HG03066 (cell line): ENCODE data around the gene SEC61G.

Source experiments
- ATAC-seq: cut with Tn5 transposase; IDR thresholded peaks from one replicate; pipeline ENCODE4 v1.9.1; 2021; ENCODE audit warnings: low read depth; ENCODE audit not compliant: unreplicated experiment

Gene SEC61G

DNA sequence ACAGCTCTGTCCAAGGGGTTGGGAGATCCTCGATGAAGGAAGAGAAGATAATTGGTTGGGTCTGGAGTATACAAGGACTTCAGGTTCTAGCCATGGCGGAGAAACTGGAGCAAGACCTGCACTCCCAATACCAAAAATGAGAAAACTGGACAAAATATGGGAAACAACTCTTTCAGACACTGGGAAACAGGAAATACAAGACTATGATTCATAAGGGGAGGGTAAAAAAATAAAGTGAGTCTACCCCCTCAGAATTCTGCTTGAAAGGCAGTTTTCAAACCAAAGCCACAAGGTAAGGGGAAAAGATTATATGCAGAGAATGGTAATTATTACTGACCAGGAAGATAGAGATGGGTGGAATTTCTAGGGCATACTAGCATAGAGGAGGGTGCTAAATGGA, 10.2 kb upstream of the SEC61G start:
- no peak for ATAC-seq

DNA sequence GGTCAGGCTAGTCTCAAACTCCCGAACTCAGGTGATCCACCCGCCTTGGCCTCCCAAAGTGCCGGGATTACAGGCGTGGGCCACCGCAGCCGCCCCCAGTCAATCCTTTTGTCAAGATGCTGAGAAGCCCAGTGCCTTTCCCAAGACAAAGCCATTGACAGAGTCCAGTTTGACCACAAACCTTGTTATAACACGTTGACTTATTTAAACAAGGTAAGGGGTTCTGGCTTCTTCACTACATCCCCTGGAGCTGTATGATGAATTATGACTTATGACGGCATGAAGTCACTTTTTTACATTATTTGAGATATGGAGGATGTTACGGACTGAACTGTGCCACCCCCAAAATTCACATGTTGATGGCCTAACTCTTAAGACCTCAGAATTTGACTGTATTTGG, 5.8 kb upstream of the SEC61G start:
- ATAC-seq, result no peak

DNA sequence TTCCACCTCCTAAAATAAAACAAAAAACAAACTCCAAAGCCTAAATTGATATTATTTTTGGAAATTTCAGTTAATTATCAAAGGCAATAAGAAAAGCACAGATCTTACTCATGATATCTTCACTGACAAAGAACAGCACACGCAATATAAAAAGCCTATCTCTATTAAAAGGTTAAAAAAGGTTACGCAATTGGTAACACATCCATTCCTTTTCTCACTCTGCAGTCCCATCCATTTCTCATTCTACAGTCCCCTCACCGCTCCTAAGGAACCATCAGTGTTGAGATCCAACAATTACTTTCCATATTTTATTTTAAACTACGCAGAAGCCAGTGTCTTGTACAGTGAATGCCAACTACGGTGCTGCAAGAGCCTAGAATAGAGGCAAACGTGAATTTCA, 1.3 kb downstream of the SEC61G start:
- ATAC-seq, result no peak

DNA sequence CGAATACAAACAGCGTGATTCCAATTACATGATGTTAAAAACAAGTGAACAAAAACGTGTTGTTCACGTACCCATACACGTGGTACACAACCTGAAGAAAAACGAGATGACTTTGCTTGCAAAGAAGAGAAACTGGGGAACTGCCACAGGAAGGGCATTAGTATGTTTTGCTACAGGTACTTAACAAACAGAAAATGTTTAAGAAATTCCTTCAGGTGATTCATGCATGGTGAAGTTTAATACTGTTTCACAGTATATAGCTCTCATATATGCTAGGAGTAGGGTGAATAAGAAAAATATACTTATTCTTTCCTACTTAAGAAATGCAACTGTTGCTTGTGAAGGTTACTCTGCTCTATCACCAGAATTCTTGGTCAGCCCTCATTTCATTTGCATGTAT, 9.8 kb downstream of the SEC61G start:
- no peak for ATAC-seq

DNA sequence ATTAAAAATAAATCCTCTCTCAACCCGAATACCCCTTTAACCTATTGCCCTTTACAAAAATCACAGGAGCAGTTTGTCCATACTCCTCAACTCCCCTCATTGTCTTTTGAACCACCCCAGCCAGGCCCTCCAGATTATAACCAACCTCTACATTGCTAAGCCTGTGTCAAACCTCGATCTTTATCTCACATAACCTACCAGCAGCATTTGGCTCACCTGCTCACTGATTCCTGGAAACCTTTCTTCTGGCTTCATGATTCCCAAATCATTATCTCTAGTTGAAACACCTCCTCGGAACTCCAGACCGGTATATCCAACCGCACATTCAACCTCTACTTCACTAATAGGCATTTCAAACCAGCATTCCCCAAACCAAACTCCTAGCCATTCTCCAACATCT, 11.8 kb downstream of the SEC61G start:
- no peak for ATAC-seq

DNA sequence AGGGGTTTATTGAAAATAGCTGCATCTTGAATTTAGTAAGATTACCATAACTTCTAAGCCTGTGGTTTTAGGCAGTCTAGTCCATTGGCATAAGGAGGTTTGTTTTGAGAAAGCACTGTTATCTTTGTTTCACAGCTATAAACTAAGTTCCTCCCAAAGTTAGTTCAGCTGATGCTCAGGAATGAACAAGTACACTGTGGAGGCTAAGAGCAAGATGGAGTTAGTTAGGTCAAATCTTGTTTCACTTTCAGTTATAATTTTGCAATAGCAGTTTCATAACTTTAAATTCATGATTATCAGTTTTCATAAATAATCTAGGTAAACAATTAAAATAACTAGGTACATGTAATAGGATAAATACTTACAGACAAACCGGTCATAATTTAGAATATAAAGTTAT, 15.4 kb downstream of the SEC61G start:
- ATAC-seq, result no peak

DNA sequence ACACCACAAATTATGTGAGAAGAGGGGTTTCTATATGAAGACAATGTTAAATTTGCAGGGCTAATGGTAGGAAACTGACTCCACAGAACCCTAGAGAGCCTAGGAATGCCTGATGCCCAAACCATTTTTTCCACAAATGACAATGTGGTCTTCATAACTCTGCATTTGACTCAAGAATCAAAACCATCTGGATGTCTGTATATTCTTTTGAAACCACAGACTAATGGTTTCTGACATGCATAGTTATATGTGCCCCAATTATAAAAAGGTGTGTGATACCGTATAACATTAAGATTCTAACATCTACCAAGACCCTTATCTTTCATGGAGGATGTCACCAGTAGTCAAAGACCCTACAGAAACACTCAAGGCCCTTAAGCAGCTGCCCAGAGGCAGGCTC, 20.3 kb downstream of the SEC61G start:
- ATAC-seq, result no peak

DNA sequence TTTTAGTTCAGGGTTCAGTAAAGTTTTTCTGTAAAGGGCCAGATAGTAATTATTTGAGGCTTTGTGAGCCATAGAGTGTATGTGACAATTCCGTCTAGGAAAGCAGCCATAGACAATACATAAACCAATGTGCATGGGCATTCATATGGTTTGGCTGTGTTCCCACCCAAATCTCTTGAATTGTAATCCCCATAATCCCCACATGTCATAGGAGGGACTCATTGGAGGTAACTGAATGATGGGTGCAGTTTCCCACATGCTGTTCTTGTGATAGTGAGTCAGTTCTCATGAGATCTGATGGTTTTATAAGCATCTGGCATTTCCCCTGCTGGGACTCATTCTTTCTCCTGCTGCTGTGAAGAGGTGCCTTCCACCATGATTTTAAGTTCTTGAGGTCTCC, 29.9 kb downstream of the SEC61G start:
- no peak for ATAC-seq

DNA sequence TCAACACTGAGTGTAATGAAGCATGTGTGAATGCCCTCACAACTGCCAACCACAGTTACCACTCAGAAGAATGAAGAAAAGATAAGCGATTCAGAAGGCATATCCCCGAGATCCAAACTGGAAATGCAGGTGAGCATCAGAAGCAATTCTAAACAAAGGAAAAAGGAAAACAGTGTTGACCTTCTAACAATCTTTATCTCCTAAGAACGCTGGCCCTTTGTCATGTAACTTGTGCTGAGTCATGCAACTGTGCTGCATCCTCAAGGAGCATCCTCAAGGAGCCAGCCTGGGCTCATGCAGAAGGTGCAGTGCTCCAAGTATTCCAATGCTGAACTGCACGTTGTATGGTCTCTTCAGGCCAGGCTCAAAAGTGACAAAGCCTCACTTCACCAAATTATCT, 30.6 kb downstream of the SEC61G start:
- ATAC-seq, result no peak

DNA sequence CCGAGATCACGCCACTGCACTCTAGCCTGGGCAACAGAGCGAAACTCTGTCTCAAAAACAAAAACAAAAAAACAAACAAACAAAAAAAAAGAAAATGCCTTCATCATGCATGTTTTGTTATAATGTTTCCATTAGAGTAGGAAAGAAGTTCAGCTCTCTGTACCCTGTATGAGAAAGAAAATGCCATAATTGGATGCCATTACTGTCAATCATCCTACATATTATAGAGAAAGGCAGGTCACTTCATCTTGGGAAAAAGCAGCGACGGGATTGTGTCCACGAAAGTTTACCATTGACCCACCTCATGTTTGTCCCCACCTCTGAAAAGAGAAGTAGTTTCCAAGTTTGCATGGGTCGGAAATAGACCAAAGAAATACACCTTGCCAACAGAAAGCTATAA, 33.8 kb downstream of the SEC61G start:
- ATAC-seq, result no peak

DNA sequence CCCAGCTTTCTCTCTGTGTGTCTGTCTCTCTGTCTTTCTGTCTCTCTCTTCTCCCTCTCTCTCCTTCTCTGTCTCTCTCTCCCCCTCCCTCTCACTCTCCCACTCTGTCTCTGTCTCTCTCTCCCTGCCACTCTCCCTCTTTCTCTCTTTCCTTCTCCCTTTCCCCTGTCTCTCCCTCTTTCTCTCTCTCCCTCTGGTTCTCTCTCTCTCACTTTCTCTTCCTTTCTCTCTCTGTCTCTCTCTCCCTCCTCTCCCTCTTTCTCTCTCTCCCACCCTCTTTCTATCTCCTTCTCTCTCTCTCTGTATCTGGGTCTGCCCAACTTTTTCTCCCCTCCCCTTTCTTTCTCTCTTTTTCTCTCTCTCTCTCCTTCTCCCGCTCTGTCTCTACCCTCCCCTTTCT, 36.5 kb downstream of the SEC61G start:
- ATAC-seq, result no peak

DNA sequence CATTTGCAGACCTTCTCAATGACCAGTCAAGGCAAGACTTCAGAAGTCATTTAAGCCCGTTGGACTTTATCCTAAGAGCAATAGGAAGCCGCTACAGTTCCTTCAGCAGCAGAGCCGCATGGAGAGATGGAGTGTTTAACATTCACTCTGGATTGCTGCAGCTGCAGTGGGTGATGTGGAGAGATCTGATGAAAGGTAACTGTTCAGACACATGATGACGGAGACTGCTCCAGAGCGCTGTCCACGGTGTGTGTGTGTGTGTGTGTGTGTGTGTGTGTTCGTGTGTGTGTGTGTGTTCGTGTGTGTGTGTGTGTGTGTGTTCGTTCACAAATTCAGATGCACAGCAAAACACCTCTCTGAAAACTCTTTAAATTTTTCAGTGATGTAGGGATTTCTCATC, 37.0 kb downstream of the SEC61G start:
- ATAC-seq, result no peak

DNA sequence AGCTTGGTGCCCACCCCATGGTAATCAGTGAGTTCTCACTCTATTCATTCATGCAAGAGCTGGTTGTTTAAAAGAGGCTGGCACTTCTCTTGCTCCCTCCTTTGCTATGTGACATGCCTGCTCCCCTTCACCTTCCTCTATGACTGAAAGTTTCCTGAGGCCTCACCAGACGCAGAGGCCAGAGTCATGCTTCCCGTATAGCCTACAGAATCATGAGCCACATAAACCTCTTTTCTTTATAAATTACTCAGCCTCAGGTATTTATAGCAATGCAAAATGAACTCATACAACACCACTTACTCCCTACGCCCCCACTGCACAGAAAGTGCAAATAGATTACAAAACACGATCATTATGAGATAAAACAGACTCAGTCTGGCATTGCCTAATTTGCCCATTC, 39.0 kb downstream of the SEC61G start:
- no peak for ATAC-seq

DNA sequence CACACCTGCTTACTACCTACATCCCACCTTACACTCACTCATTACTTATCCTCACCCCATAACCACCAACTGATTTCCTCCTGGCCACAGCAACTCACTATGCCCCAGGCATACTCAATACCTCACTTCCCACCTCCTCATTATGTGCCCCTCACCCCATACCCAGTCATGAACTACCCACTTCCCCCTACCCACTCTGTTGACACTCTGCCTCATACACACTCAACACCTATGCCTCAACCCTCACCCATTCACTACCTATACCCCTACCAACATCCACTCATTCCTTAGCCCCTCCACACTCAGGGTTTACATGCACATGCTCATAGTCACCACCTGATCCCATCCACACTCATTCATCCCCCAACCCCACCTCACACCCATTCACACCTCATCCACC, 39.6 kb downstream of the SEC61G start:
- ATAC-seq, result no peak

DNA sequence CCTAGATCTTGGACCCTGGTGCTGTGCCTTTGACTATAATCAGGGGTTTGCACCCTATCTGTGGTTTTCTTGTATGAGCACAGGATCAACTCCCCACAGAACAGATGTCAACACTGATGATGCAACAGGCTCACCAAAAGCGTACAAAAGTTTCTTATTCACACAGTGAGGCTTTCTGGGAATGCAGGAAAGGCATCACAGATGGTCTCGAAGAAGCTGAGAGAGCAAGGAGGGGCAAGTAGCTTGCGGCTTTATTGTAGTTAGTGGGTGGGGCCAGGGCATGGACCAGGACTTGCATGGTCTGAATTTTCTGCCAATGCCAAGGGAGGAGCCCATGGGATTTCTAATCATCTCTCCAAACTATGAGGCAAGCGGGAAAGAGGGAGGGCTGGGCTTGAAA, 46.2 kb downstream of the SEC61G start:
- ATAC-seq, result no peak

DNA sequence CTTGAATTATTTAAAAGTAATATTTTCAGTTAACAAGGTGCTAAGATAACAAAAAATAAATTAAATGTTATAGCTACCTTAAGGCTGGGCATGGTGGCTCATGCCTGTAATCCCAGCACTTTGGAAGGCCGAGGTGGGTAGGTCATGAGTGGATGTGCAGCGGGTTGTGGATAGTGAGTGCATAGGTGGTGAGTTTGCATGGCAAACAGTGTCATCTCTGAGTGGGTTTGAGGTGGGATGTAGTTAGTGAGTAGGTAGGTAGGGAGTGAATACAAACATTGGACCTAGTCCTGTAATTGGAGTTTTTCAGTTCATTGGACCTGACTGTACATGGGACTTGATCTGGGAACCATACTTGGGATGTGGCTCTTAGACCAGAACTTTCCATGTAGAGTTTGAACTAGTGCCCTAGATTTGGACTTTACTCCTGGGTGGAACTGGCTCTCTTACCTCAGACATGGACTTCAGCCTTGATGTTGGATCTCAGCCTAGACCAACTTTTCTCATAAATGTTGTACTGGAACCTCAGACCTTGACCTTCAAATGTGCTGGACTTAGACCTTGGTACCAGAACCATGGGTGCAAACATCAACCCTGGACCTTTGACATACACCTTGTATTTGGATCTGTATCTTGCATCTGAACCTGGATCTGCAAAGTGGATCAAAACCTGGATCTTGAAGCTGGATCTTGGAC, 47.0 kb downstream of the SEC61G start:
- no peak for ATAC-seq

DNA sequence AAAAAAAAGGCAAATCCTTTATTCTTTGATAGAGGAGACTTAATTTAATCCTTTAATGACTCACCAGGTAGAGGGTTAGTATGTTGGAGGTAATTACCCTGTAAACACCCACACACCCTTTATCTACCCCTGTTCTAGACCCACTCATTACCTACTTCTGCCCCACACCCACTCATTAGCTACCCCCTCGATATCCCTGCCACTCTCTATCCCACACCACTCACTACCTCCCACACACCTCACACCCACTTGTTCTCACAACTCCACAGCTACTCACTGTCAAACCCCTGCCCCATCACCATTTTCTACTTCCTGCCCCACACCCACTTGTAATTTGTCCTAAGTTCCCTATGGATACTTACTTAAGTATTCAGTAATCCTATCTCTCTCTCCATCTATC, 49.7 kb downstream of the SEC61G start:
- ATAC-seq, result no peak

DNA sequence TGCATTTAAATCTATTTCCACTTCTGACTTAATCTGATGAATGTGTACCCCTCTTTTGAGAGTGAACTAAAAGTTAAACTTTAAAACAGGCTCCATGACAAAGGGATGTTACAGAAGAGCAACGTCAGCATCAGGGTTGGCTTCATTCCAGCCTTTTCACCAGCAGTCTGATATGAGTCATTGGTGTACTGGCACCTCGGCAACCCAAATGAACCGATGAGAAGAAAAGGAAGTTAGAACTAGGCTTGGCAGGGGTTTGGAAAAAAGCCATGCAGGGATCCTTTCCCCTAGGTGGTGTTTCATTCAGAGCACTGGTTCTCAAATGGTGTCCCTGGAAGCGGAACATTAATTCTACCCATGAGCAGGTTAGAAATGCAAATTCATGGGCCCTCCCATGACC, 53.6 kb downstream of the SEC61G start:
- ATAC-seq, result no peak

DNA sequence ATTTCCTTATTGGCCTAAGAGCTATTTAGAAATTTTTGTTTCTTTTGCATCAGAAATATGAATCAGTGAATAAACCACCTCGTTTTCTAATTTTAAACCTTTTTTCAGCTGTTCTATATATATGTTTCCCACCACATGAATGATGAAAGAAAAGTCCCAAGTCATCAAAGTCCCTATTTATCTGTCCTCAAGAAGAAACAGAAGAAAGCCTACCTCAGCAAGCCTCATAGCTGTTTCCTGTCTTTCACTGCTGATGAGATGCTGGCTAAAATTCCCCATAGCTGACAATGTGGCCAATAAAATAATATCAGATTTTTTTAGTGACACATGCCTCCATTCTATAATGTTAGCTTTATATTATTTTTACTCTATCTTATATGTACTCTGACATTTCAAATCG, 54.2 kb downstream of the SEC61G start:
- ATAC-seq, result no peak
